CD4-positive, alpha-beta T cell treated with Interleukin-15 for 4 hours (primary cell): ENCODE data around the gene DDX41.
"Not testable (repeated sequence)": the region's sequence is repeated elsewhere in the genome, so short reads cannot be mapped to it uniquely, and the experiment has no call there.

Experiments
- DNase-seq: peaks from one replicate; pipeline ENCODE4 v3.0.0-alpha.2; 2020; ENCODE audit warnings: low spot score

DDX41 gene

GRCh38 chr5:177516601-177517568 lies at the start of gene DDX41:
Gene DDX41 (minus strand): TSS chr5:177516961. CDS start chr5:177516945, 16 bp downstream.
- peak; percentile 97 for DNase-seq

- no peak for DNase-seq
Observed at GRCh38 chr5:177565046-177565445, 48.3 kb upstream of the DDX41 start.

GRCh38 chr5:177559446-177559941 lies 42.7 kb upstream of the DDX41 start:
- DNase-seq = not testable (repeated sequence)

- DNase-seq = no peak
Observed at GRCh38 chr5:177557796-177558195, 41.0 kb upstream of the DDX41 start.

- DNase-seq = peak; percentile 31
Observed at GRCh38 chr5:177557041-177557647, 40.4 kb upstream of the DDX41 start.

GRCh38 chr5:177555665-177556064 lies 38.9 kb upstream of the DDX41 start:
- DNase-seq = no peak

GRCh38 chr5:177555228-177555627 lies 38.5 kb upstream of the DDX41 start:
- DNase-seq = no peak

- DNase-seq = peak; percentile 96
Observed at GRCh38 chr5:177554474-177555111, 37.8 kb upstream of the DDX41 start, which contains the start of gene FAM193B. Gene FAM193B (minus strand): TSS chr5:177554563. CDS start chr5:177554458, 105 bp downstream.

GRCh38 chr5:177553671-177554429 lies 37.1 kb upstream of the DDX41 start:
- peak; percentile 13 for DNase-seq

- no peak for DNase-seq
Observed at GRCh38 chr5:177552839-177553455, 36.2 kb upstream of the DDX41 start.

GRCh38 chr5:177550122-177550521 lies 33.4 kb upstream of the DDX41 start:
- DNase-seq = no peak

- no peak for DNase-seq
Observed at GRCh38 chr5:177548495-177548894, 31.7 kb upstream of the DDX41 start.

- DNase-seq = no peak
Observed at GRCh38 chr5:177547736-177548135, 31.0 kb upstream of the DDX41 start.

GRCh38 chr5:177546258-177546741 lies 29.5 kb upstream of the DDX41 start:
- no peak for DNase-seq

- no peak for DNase-seq
Observed at GRCh38 chr5:177545487-177546257, 28.9 kb upstream of the DDX41 start.

- no peak for DNase-seq
Observed at GRCh38 chr5:177542816-177543465, 26.2 kb upstream of the DDX41 start.

GRCh38 chr5:177540438-177540837 lies 23.7 kb upstream of the DDX41 start:
- no peak for DNase-seq

- no peak for DNase-seq
Observed at GRCh38 chr5:177539411-177539810, 22.6 kb upstream of the DDX41 start.

- no peak for DNase-seq
Observed at GRCh38 chr5:177538876-177539275, 22.1 kb upstream of the DDX41 start.
